GM21723 (cell line): ENCODE results near the gene TMA7.

Experiments
- ATAC-seq: cut with Tn5 transposase; IDR thresholded peaks from one replicate; pipeline ENCODE4 v1.9.1; 2021; ENCODE audit warnings: mild to moderate bottlenecking, moderate library complexity; ENCODE audit not compliant: unreplicated experiment

TMA7 gene

GRCh38 chr3:48493203-48493501 is 53.1 kb downstream of the TMA7 start:
- no peak for ATAC-seq
